CD14-positive monocyte (primary cell): ENCODE results near the gene RASD1. TPM values are rescaled to one million over a fixed set of nuclear protein-coding genes. Genes with fewer than 3 reads are reported as not detected.

Experiments
- DNase-seq, 3 donors: peaks; one replicate each; pipeline ENCODE4 v3.0.0-alpha.2; 2011 to 2022
- H2AFZ ChIP-seq: 2 replicates; pipeline ENCODE4 v1.6.0; 2012; ENCODE audit warnings: mild to moderate bottlenecking, low read depth, low read length, inconsistent platforms; ENCODE audit not compliant: insufficient read depth, poor library complexity, severe bottlenecking
- H3K27ac ChIP-seq, 2 donors: 1 replicate in 1 of 2; 2 replicates in 1 of 2; pipeline ENCODE4 v1.5.1; 2012 to 2013; ENCODE audit warnings: low read length in 2 of 2, control low read depth in 1 of 2, inconsistent platforms in 1 of 2, low read depth in 1 of 2, mild to moderate bottlenecking in 1 of 2
- H3K27me3 ChIP-seq, 2 donors: one replicate each; pipeline versions ENCODE4 v1.6.0 to v1.6.1; 2011 to 2013; ENCODE audit warnings: low read length in 2 of 2; ENCODE audit not compliant: control insufficient read depth in 2 of 2, insufficient read depth in 2 of 2
- H3K36me3 ChIP-seq, 2 donors: replicated peaks in 1 of 2; 1 replicate in 1 of 2; 2 replicates in 1 of 2; pipeline versions ENCODE4 v1.5.1 to v1.6.1; 2012 to 2013; ENCODE audit warnings: low read length in 2 of 2, control low read depth in 1 of 2, inconsistent platforms in 1 of 2, mild to moderate bottlenecking in 1 of 2; ENCODE audit not compliant: insufficient read depth in 2 of 2, control insufficient read depth in 1 of 2
- H3K4me1 ChIP-seq, 2 donors: 1 replicate in 1 of 2; 2 replicates in 1 of 2; pipeline versions ENCODE4 v1.5.1 to v1.6.1; 2012 to 2013; ENCODE audit warnings: low read length in 2 of 2, control low read depth in 1 of 2, inconsistent platforms in 1 of 2, mild to moderate bottlenecking in 1 of 2, moderate library complexity in 1 of 2; ENCODE audit not compliant: insufficient read depth in 2 of 2, control insufficient read depth in 1 of 2
- H3K4me2 ChIP-seq: replicated peaks from 2 replicates; pipeline ENCODE3; 2012; ENCODE audit warnings: low read length, moderate library complexity, mild to moderate bottlenecking; ENCODE audit not compliant: poor library complexity, severe bottlenecking; ENCODE audit errors: extremely low read depth
- H3K4me3 ChIP-seq, 3 experiments: fragments of 200-600 bp in 1 of 3; sonication (generic) in 1 of 3; replicated peaks in 1 of 3; 1 replicate in 2 of 3; 2 replicates in 1 of 3; pipeline ENCODE4 v1.5.1; 2011 to 2013; ENCODE audit warnings: low read length in 3 of 3, mild to moderate bottlenecking in 3 of 3, control low read depth in 2 of 3, low read depth in 2 of 3, inconsistent platforms in 1 of 3, moderate library complexity in 1 of 3
- H3K79me2 ChIP-seq: 2 replicates; pipeline ENCODE4 v1.6.0; 2012; ENCODE audit warnings: mild to moderate bottlenecking, control low read depth, inconsistent platforms, low read length, moderate library complexity; ENCODE audit not compliant: insufficient read depth
- H3K9ac ChIP-seq: 2 replicates; pipeline ENCODE4 v1.6.0; 2017; ENCODE audit warnings: low read length, mild to moderate bottlenecking; ENCODE audit not compliant: insufficient read depth, poor library complexity, severe bottlenecking
- H3K9me3 ChIP-seq, 2 donors: replicated peaks in 1 of 2; 1 replicate in 1 of 2; 2 replicates in 1 of 2; pipeline versions ENCODE4 v1.5.1 to v1.6.1; 2012 to 2013; ENCODE audit warnings: low read length in 2 of 2, control low read depth in 1 of 2; ENCODE audit not compliant: control insufficient read depth in 1 of 2, insufficient read depth in 1 of 2
- H4K20me1 ChIP-seq: 2 replicates; pipeline ENCODE4 v1.6.0; 2012; ENCODE audit warnings: mild to moderate bottlenecking, low read length, control low read depth, moderate library complexity; ENCODE audit not compliant: insufficient read depth
- H3K27ac Mint-ChIP-seq, 7 donors: one replicate each; pipeline ENCODE4 v1.8.0; 2020; ENCODE audit warnings: mild to moderate bottlenecking in 7 of 7, mixed read lengths in 7 of 7, moderate library complexity in 6 of 7, inconsistent platforms in 2 of 7
- H3K27me3 Mint-ChIP-seq, 3 donors: one replicate each; pipeline ENCODE4 v1.8.0; 2021 to 2022; ENCODE audit warnings: low read depth in 3 of 3, mild to moderate bottlenecking in 3 of 3, mixed read lengths in 3 of 3, moderate library complexity in 3 of 3, inconsistent platforms in 1 of 3
- H3K36me3 Mint-ChIP-seq, 2 donors: one replicate each; pipeline ENCODE4 v1.8.0; 2020; ENCODE audit warnings: mixed read lengths in 2 of 2, inconsistent platforms in 1 of 2, mild to moderate bottlenecking in 1 of 2
- H3K4me1 Mint-ChIP-seq: one replicate; pipeline ENCODE4 v1.8.0; 2020; ENCODE audit warnings: mild to moderate bottlenecking, mixed read lengths
- H3K4me3 Mint-ChIP-seq, 2 donors: one replicate each; pipeline ENCODE4 v1.8.0; 2020; ENCODE audit warnings: mild to moderate bottlenecking in 2 of 2, mixed read lengths in 2 of 2, moderate library complexity in 1 of 2
- H3K9me3 Mint-ChIP-seq, 7 donors: one replicate each; pipeline ENCODE4 v1.8.0; 2020 to 2022; ENCODE audit warnings: mixed read lengths in 7 of 7, mild to moderate bottlenecking in 6 of 7, moderate library complexity in 6 of 7, inconsistent platforms in 2 of 7
- CTCF ChIP-seq: fragments of 200-600 bp; IDR thresholded peaks from one replicate; pipeline ENCODE4 v1.8.0; 2022; ENCODE audit warnings: antibody characterized with exemption, mild to moderate bottlenecking
- WGBS: methylation state at CpG from one replicate; pipeline ENCODE4 v1.1.5; 2013; ENCODE audit warnings: missing lambda C conversion rate; ENCODE audit not compliant: insufficient coverage; 5-methylcytosine and 5-hydroxymethylcytosine counted together
- intact Hi-C, 2 donors: fragments of 100-400 bp; cut with micrococcal nuclease; formaldehyde crosslinking; loops; one replicate each; pipeline versions ENCODE4 v1.15.0 to v1.15.1; 2023
- polyA plus RNA-seq, 3 donors: library from polyadenylated mRNA; depleted of rRNA in 1 of 3; unstranded in 2 of 3; stranded (reverse) in 1 of 3; fragments of 300-500 nt in 2 of 3; fragments of >200 nt in 1 of 3; fragmentation: Illumina TruSeq in 2 of 3; gene quantifications; 1 replicate in 2 of 3; 2 replicates in 1 of 3; pipeline ENCODE4 v1.2.3, GENCODE V29; 2012 to 2021

The RASD1 gene
- polyA plus RNA-seq, 3 donors, result 0.88 to 12.4 (median 1.3) TPM

DNA sequence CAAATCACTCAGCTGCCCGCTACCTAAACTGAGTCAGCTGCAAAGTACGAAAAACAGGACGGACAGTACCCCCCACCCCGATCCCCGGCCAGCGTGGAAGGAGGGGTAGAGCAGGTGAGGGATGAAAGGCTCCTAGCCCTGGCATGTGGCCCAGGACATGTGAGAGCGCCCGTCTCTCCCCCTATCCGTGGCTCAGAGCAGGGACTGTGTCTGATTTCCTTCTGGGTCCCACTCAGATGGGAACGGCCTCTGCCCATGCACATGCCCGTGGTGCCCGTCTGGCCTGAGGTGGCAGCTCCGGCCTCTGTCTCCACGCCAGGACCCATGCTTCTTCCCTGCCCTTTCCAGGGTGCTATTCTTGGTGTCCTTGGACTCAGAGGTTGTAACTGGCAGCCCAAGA is 30.2 kb upstream of the RASD1 start:
- H3K36me3 Mint-ChIP-seq, result no peaks in the 10 kb centered on the region
- Histone ChIP-seq H3K9me3 (no peaks in the 10 kb centered on the region), H3K27me3 (no peaks in the 10 kb centered on the region), H3K9ac (no peak overlapping the region), H3K79me2 (no peaks in the 10 kb centered on the region), H3K4me1 (no peaks in the 10 kb centered on the region), H3K4me2 (no peak overlapping the region), H3K4me3 (no peak overlapping the region), H3K36me3 (no peaks in the 10 kb centered on the region), H4K20me1 (no peaks in the 10 kb centered on the region), H2AFZ (no peak overlapping the region), H3K27ac (no peak overlapping the region)
- H3K27ac Mint-ChIP-seq, result no peak overlapping the region
- H3K9me3 Mint-ChIP-seq, result peaks cover 0 to 2% (median 0%) of the 10 kb centered on the region in 7 donors
- WGBS, result 89% methylated on average over 10 of the region's 14 CpGs
- DNase-seq, result no peak
- peaks cover 0 to 2% (median 0%) of the 10 kb centered on the region in 3 donors for H3K27me3 Mint-ChIP-seq
- H3K4me1 Mint-ChIP-seq, result no peaks in the 10 kb centered on the region
- intact Hi-C loops, result no loop called here
- H3K4me3 Mint-ChIP-seq, result no peak overlapping the region
- TF ChIP-seq CTCF, result no peak

- no peaks in the 10 kb centered on the region for H3K4me1 Mint-ChIP-seq
- DNase-seq, result no peak
Measured at GRCh38 chr17:17525956-17526355, 29.8 kb upstream of the RASD1 start.

More at GRCh38 chr17:17525956-17526355, 29.8 kb upstream of the RASD1 start:
- no peaks in the 10 kb centered on the region for H4K20me1 ChIP-seq
- no peak overlapping the region for H3K27ac ChIP-seq
- TF ChIP-seq CTCF, result no peak
- H3K36me3 ChIP-seq, result no peaks in the 10 kb centered on the region
- H3K4me2 ChIP-seq, result no peak overlapping the region
- Mint-ChIP-seq H3K9me3 (peaks cover 0 to 2% (median 0%) of the 10 kb centered on the region in 7 donors), H3K27ac (no peak overlapping the region), H3K27me3 (peaks cover 0 to 2% (median 0%) of the 10 kb centered on the region in 3 donors), H3K4me3 (no peak overlapping the region), H3K36me3 (no peaks in the 10 kb centered on the region)
- H3K27me3 ChIP-seq, result no peaks in the 10 kb centered on the region
- WGBS, result 100% methylated on average over 2 of the region's 6 CpGs
- H3K9me3 ChIP-seq, result no peaks in the 10 kb centered on the region
- H3K4me1 ChIP-seq, result no peaks in the 10 kb centered on the region
- no peak overlapping the region for H3K4me3 ChIP-seq
- no peaks in the 10 kb centered on the region for H3K79me2 ChIP-seq
- intact Hi-C loops, result no loop called here
- no peak overlapping the region for H3K9ac ChIP-seq
- no peak overlapping the region for H2AFZ ChIP-seq
